HG03095 (cell line): ENCODE data around the gene PSMD2.
A peak's percentile ranks its signal among the peaks of the same experiment; 100 is the strongest.

Experiments used
- ATAC-seq: cut with Tn5 transposase; IDR thresholded peaks from one replicate; pipeline ENCODE4 v1.9.1; 2021; ENCODE audit warnings: moderate library complexity; ENCODE audit not compliant: unreplicated experiment

Gene PSMD2

DNA sequence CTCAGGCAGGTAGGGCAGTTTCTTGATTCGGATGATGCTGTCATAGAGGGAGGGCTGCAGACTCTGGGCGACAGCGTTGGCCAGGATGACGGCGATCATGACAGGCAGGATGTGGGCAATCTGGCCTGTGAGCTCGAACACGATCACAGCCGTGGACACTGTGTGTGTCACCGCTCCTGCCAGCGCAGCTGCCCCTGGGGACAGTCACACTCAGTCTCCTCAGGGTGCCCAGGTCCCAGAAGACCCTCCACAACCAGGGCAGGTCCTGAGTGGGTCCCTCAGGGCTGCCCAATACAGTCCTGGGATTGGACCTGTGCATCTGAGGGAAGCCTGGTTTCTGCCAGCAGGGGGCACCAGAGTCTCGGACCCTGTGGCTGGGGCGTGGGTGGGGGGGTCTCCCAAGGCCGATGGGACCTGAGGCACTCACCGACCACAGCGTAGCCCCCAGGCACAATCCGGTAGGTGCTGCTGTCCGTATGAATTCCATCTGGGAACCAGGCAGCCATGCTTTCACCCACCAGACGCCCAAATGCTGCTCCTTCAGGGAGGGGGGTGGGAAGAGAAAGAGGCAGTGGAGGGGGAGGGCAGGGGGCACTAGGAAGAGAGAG lies 55.2 kb downstream of the PSMD2 start:
- ATAC-seq = peak; percentile 44

DNA sequence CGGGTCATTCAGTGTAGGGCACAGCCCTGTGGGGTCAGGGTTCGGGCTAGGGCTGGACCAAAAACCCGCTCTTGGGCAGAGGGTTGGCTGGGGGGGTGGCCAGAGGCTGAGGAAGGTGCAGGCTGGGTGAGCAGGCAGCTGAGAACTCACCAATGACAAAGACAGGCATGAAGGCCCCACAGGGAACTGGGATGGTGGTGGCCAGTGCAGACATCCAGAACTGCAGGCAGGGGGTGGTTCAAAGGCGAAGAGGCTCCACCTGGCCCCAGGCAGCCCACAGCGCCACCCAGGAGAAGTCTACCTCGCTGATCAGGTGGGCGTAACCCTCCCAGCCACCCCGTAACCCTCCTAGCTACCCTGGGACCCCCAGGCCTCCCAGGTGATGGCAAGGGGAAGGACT lies 55.7 kb downstream of the PSMD2 start:
- ATAC-seq = no peak

DNA sequence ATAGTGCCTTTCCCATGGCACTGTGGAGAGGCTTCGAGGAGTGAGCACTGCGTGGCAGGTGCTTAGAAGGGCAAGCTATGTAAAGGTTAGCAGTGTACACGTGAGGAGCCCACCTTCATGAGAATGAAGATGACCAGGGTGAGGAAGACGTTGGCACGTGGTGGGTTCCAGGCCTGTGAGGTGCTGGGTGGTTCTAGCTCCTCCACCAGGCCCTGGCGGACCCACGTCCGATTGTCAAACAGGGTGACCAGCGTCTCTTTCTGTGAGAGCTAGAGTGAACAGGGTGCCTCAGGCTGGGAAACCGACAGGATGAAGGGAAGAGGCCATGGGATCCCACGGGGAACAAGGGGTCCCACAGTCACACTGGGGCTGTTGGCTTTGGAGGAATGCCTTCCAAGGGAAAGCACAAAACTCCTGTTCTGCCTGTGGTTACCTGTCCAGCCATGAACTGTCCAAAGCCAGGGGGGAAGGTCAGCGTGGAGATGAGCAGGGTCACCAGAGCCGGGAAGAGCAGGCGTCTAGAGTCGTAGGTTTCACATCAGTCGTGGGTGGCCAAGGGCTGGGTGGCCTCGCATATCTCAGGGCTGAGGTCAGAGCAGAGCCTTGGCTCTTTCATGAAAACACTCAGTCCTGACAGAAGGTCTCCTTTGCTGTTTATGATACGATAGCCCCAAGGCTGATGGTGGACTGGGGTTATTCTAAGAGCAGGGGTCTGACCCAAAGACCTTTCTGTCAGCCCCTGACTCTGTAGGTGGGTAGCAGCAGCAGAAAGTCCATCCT lies 56.4 kb downstream of the PSMD2 start:
- ATAC-seq = no peak

DNA sequence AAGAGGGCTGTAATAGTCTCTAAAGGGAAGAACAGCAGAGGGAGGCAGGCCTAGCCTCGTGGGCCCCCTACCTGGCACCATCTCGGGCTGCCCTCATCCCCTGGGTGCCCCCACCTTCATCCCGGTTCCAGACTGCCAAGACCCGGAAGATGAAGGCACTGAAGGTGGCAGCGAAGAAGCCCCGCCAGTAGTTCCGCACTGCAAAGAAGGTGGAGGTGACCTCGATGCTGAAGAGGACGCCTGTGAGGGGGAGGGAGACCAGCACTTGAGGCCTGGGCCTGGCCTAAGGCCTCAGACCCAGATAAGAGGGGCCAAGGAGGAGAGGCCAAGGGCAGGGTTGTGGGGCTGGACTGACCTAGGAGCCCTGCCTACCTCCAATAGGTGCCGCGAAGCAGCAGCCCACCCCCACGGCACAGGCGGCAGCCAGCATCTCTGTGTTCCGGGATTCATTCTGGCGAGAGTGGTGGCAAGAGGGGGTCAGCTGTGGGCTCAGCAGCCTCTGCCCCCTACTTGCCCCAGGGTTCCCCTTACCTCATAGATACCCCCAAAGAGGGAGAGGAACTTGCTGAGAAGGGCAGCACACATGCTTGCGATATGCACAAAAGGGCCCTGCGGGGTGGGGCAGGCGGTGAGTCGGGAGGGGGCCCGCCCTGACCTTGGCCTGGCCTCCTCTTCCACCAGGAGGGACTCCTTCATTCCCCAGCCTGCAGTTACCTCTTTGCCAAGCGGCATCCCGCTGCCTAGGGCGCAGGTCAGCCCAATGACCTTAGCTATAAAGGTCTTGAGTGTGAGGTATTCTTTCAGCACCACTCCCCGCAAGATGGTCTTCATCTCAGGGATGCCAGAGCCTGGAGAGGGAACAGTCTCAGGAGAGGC lies 58.4 kb downstream of the PSMD2 start:
- no peak for ATAC-seq

DNA sequence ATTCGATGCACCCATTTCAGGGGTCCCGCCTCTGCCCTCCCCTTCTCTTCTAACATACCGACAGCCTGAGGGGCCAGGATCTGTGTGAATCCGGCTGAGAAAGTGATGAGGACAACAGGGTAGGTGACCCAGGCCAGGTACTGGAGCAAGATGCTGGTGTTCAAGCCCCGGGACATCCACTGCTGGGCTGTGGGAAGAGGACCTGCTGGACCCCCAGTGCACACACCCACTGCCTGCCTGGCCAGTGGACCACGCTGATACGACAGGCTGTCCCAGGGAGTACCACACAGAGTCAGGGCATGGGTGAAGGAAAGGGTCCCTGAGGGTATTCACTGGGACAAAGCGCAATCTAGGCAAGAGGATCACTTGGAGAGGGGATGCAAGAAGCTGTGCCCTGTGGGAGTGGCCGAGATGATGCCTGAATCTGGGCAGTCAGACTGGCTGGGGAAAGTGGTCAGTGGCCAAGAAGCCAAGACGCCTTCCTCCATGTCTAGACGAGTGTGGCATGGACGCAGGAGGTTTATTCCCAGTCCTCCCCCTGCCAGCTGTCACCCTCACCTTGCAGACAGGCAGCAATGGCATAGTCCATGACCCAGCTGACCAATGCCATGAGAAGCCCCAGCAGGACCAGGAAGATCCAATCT lies 59.2 kb downstream of the PSMD2 start:
- no peak for ATAC-seq
